Thyroid gland (tissue), 4 donors: ENCODE results near the gene MLANA. TPM values are rescaled to one million over a fixed set of nuclear protein-coding genes. Genes with fewer than 3 reads are reported as not detected.

Experiments used
- DNase-seq, 2 donors: peaks; one replicate each; pipeline ENCODE4 v3.0.0-alpha.2; 2019
- H3K27ac ChIP-seq, 3 donors: fragments of 200-600 bp; sonication (generic); 1 replicate in 2 of 3; 2 replicates in 1 of 3; pipeline ENCODE4 v1.5.1; 2016 to 2019; ENCODE audit warnings: mild to moderate bottlenecking in 1 of 3, moderate library complexity in 1 of 3
- H3K27me3 ChIP-seq: fragments of 200-600 bp; sonication (generic); one replicate; pipeline ENCODE4 v1.5.1; 2019
- H3K36me3 ChIP-seq, 2 donors: fragments of 200-600 bp; sonication (generic); one replicate each; pipeline ENCODE4 v1.5.1; 2016 to 2019
- H3K4me1 ChIP-seq, 2 donors: fragments of 200-600 bp; sonication (generic); one replicate each; pipeline ENCODE4 v1.5.1; 2017 to 2019
- H3K4me3 ChIP-seq, 3 donors: fragments of 200-600 bp; sonication (generic); replicated peaks in 1 of 3; 1 replicate in 2 of 3; 2 replicates in 1 of 3; pipeline ENCODE4 v1.5.1; 2016; ENCODE audit warnings: mild to moderate bottlenecking in 1 of 3
- H3K9me3 ChIP-seq: fragments of 200-600 bp; sonication (generic); one replicate; pipeline ENCODE4 v1.5.1; 2017
- POLR2A ChIP-seq, 2 donors: fragments of 450-650 bp; IDR thresholded peaks; one replicate each; pipeline ENCODE4 v1.6.1; 2017; ENCODE audit warnings: antibody characterized with exemption in 2 of 2, mild to moderate bottlenecking in 2 of 2, moderate library complexity in 1 of 2
- WGBS, 2 donors: methylation state at CpG; one replicate each; pipeline ENCODE4 v1.1.5; 2017; 5-methylcytosine and 5-hydroxymethylcytosine counted together
- intact Hi-C: fragments of 100-400 bp; cut with DNase I; formaldehyde crosslinking; loops from one replicate; pipeline ENCODE4 v1.15.1; 2023
- total RNA-seq, 4 donors: library from RNA; depleted of rRNA; stranded (reverse); fragments of >200 nt; gene quantifications; one replicate each; pipeline ENCODE4 v1.2.3, GENCODE V29; 2016
- TF ChIP-seq, protein P1 (sequence below), 6 experiments: fragments of 200-600 bp in 3 of 6; fragments of 450-650 bp in 3 of 6; sonication (generic) in 3 of 6; IDR thresholded peaks; one replicate each; pipeline ENCODE4 v1.5.1; 2016 to 2019; ENCODE audit warnings: antibody characterized with exemption in 6 of 6, mild to moderate bottlenecking in 2 of 6, inconsistent platforms in 1 of 6, moderate library complexity in 1 of 6

Gene MLANA
- total RNA-seq, 4 donors from 2014 or later, result not detected

DNA sequence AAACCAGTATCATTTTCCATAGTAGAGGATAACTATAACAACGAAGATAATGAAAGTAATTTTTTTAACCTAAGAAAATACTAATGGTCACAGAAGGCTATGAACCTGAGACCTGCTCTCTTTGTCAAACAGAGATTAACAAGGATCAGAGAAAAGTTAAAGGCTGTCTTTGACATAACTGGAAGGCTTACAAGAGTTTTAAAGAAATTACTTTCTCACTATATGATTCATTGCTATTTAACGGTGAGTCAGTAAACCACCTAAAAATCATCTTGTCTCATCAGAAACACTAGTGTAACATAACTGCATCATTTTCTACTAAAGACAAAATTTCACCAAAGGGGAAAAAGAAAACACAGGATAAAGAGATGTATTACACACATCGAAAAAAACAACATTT, 19.3 kb downstream of the MLANA start:
- no peak overlapping the region for H3K27ac ChIP-seq
- H3K4me1 ChIP-seq, result peaks cover 6 to 10% of the 10 kb centered on the region in 2 donors
- intact Hi-C loops, result no loop called here
- H3K4me3 ChIP-seq, result no peak overlapping the region
- WGBS, 2 donors, result 85 to 94% methylated on average over 3 of the region's 3 CpGs
- no peaks in the 10 kb centered on the region for H3K36me3 ChIP-seq
- no peak for TF ChIP-seq POLR2A (IDR thresholded peaks at IDR 0.05)
- TF ChIP-seq, protein P1, sequence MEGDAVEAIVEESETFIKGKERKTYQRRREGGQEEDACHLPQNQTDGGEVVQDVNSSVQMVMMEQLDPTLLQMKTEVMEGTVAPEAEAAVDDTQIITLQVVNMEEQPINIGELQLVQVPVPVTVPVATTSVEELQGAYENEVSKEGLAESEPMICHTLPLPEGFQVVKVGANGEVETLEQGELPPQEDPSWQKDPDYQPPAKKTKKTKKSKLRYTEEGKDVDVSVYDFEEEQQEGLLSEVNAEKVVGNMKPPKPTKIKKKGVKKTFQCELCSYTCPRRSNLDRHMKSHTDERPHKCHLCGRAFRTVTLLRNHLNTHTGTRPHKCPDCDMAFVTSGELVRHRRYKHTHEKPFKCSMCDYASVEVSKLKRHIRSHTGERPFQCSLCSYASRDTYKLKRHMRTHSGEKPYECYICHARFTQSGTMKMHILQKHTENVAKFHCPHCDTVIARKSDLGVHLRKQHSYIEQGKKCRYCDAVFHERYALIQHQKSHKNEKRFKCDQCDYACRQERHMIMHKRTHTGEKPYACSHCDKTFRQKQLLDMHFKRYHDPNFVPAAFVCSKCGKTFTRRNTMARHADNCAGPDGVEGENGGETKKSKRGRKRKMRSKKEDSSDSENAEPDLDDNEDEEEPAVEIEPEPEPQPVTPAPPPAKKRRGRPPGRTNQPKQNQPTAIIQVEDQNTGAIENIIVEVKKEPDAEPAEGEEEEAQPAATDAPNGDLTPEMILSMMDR (IDR thresholded peaks at IDR 0.05), result no peak
- no peaks in the 10 kb centered on the region for H3K27me3 ChIP-seq
- no peaks in the 10 kb centered on the region for H3K9me3 ChIP-seq
- no peak for DNase-seq

DNA sequence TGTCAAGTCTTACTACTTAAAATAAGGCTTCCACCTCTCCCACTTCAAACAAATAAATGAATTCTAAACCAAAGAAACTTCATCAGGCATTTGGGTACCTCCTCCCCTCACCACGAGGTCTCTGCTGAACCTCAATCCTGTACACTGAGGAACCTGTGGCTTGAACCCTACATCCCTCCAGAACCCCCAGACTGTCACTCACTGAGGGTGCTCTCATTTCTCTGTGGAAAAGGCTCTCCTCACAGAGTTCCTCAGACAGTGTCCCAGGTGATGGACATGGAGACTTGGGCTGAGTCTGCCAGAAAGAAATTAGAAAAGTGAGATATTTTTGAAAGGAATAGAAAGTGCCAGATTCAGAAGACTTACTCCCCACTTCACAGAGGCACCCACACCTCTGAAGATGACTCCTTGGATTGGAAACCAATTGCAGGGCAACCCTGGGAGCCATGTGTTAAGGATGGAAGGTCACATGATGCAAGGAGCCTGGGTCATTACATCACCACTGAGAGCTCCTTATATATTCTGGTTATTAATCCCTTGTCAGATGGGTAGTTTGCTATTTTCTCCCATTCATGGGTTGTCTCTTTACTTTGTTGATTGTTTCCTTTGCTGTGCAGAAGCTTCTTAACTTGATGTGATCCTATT, 19.8 kb downstream of the MLANA start:
- 83 to 94% methylated on average over 1 of the region's 1 CpG for WGBS, 2 donors
- Histone ChIP-seq H3K27ac (no peak overlapping the region), H3K4me1 (peaks cover 6 to 10% of the 10 kb centered on the region in 2 donors), H3K4me3 (no peak overlapping the region), H3K27me3 (no peaks in the 10 kb centered on the region), H3K36me3 (no peaks in the 10 kb centered on the region), H3K9me3 (no peaks in the 10 kb centered on the region)
- intact Hi-C loops, result no loop called here
- no peak for TF ChIP-seq POLR2A (IDR thresholded peaks at IDR 0.05)
- TF ChIP-seq, protein P1 (IDR thresholded peaks at IDR 0.05), result no peak
- DNase-seq, result no peak

DNA sequence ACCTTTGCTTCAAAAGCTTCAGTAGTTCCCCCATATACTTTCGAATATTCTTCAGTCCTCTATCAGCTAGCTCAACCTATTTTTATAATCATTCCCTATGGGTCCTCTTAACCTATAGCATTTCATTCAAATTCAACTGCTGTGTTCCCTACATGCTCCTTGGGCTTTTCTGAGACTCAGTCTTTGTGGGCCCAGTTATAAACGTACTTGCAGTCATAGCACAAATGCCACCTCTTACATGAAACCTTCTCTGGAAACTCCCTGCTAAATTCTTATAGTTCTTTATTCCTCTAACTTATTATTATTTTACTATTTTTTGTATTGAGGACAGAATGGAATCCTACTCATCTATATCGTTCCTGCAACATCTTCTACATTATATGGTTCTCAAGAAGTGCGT, 24.7 kb downstream of the MLANA start:
- Histone ChIP-seq H3K27ac (no peak overlapping the region), H3K9me3 (no peaks in the 10 kb centered on the region), H3K4me1 (peaks cover 6 to 10% of the 10 kb centered on the region in 2 donors), H3K36me3 (no peaks in the 10 kb centered on the region), H3K27me3 (no peaks in the 10 kb centered on the region), H3K4me3 (no peak overlapping the region)
- DNase-seq, result no peak
- 83 to 94% methylated on average over 4 of the region's 4 CpGs for whole genome bisulfite sequencing, 2 donors
- TF ChIP-seq POLR2A (IDR thresholded peaks at IDR 0.05), result no peak
- TF ChIP-seq, protein P1 (IDR thresholded peaks at IDR 0.05), result no peak
- intact Hi-C loops, result no loop called here

DNA sequence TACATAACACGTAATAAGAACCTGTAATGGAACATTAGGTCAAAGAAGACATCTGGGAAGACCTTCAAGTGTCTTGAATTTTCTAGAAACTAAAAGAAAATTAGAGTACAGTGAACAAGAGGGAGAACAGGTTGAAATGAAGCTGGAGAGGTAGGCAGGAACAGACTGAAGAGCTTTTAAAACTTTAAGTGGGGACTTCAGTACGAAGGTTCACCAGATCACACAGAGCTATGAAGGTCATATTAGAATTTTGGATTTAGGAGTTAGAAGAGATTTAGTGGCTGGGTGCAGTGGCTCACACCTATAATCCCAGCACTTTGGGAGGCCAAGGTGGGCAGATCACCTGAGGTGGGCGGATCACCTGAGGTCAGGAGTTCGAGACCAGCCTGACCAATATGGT, 26.6 kb downstream of the MLANA start:
- no peak for DNase-seq
- intact Hi-C loops, result no loop called here
- WGBS, 2 donors, result 79 to 86% methylated on average over 4 of the region's 4 CpGs
- Histone ChIP-seq H3K27me3 (no peaks in the 10 kb centered on the region), H3K27ac (no peak overlapping the region), H3K9me3 (no peaks in the 10 kb centered on the region), H3K36me3 (peaks cover 0 to 3% of the 10 kb centered on the region in 2 donors), H3K4me3 (no peak overlapping the region), H3K4me1 (peaks cover 6 to 10% of the 10 kb centered on the region in 2 donors)
- TF ChIP-seq, protein P1 (IDR thresholded peaks at IDR 0.05), result no peak
- no peak for TF ChIP-seq POLR2A (IDR thresholded peaks at IDR 0.05)

DNA sequence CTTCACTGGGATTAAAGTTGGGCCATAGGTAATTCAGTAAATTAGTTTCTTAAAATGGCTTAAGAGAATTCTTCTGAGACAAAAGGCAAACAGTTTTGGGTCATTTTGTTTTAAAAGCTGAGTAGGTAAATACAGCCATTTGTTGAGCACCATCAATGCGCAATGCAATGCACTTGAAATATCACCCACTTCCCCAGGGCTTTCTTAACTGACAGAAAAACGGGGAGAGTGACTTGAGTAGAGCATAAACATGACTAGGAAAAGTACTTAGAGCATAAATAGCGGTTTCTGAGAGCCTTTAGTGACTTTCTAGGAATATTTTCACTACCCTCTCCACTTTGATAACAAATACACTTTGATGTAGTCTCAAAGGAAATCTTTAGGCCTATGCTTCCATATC, 27.2 kb downstream of the MLANA start:
- peaks cover under 1 to 10% of the 10 kb centered on the region in 2 donors for H3K4me1 ChIP-seq
- H3K36me3 ChIP-seq, result peaks cover 5 to 9% of the 10 kb centered on the region in 2 donors
- intact Hi-C loops, result no loop called here
- H3K27me3 ChIP-seq, result no peaks in the 10 kb centered on the region
- TF ChIP-seq POLR2A (IDR thresholded peaks at IDR 0.05), result no peak
- TF ChIP-seq, protein P1 (IDR thresholded peaks at IDR 0.05), result no peak
- 50 to 56% methylated on average over 3 of the region's 3 CpGs for WGBS, 2 donors
- no peak for DNase-seq
- no peak overlapping the region for H3K27ac ChIP-seq
- no peak overlapping the region for H3K4me3 ChIP-seq
- H3K9me3 ChIP-seq, result no peaks in the 10 kb centered on the region
